Neural progenitor cell (in vitro differentiated cells): Measurements from ENCODE around the gene SPTBN5.

ENCODE experiments used
- CTCF ChIP-seq: fragments of 200-600 bp; sonication (generic); IDR thresholded peaks from 2 replicates; pipeline ENCODE4 v1.5.1; 2017; ENCODE audit warnings: antibody characterized with exemption, mild to moderate bottlenecking
- EZH2 ChIP-seq: fragments of 200-600 bp; sonication (generic); IDR thresholded peaks from 2 replicates; pipeline ENCODE4 v1.6.1; 2017; ENCODE audit warnings: antibody characterized with exemption, mild to moderate bottlenecking, moderate library complexity

- no peak for TF ChIP-seq CTCF
- TF ChIP-seq EZH2: no peak
Measured at GRCh38 chr15:41881086-41881485, 12.8 kb downstream of the SPTBN5 start.
